Measurements from ENCODE around the gene HDAC4. TPM values are rescaled to one million over a fixed set of nuclear protein-coding genes. Genes with fewer than 3 reads are reported as not detected.
A peak's percentile ranks its signal among the peaks of the same experiment; 100 is the strongest.

Gene HDAC4
- total RNA-seq, 1 experiment from 2014 or later: 61.5 TPM

GRCh38 chr2:239000089-239000488 is 400.7 kb downstream of the HDAC4 start:
- CTCF ChIA-PET: no interaction called here
- Histone ChIP-seq H3K27ac (no peak overlapping the region), H3K4me2 (no peak overlapping the region), H3K9me3 (ENCODE audit: insufficient read depth, low read depth) (no peaks in the 10 kb centered on the region), H3K79me2 (ENCODE audit: low read depth) (no peaks in the 10 kb centered on the region), H3K4me3 (no peak overlapping the region), H3K27me3 (ENCODE audit: insufficient read depth, low read depth) (peaks cover 97% of the 10 kb centered on the region), H3F3A (ENCODE audit: insufficient read depth, low read depth) (no peaks in the 10 kb centered on the region), H2AFZ (no peak overlapping the region), H4K20me1 (ENCODE audit: insufficient read depth) (no peaks in the 10 kb centered on the region), H3K9me2 (ENCODE audit: insufficient read depth) (no peaks in the 10 kb centered on the region), H3K4me1 (replicated peaks; ENCODE audit: insufficient read depth) (peaks cover 7% of the 10 kb centered on the region), H3K36me3 (ENCODE audit: low read depth) (no peaks in the 10 kb centered on the region)
- TF ChIP-seq EZH2 (IDR thresholded peaks at IDR 0.05; ENCODE audit: low read depth): no peak
- no TSS peak for BruUV-seq (replicated peaks)
- POLR2A ChIA-PET (ENCODE audit: unreplicated experiment): no interaction called here
- intact Hi-C loops (cut with micrococcal nuclease; ENCODE audit: unreplicated experiment): no loop called here
- no peak for DNase-seq

GRCh38 chr2:238999291-238999741 is 401.5 kb downstream of the HDAC4 start:
- Histone ChIP-seq H3K4me1 (replicated peaks; ENCODE audit: insufficient read depth) (peaks cover 7% of the 10 kb centered on the region), H3K27me3 (ENCODE audit: insufficient read depth, low read depth) (peaks cover 97% of the 10 kb centered on the region), H3K27ac (no peak overlapping the region), H3K9me3 (ENCODE audit: insufficient read depth, low read depth) (no peaks in the 10 kb centered on the region), H3K4me2 (no peak overlapping the region), H3K36me3 (ENCODE audit: low read depth) (no peaks in the 10 kb centered on the region), H4K20me1 (ENCODE audit: insufficient read depth) (no peaks in the 10 kb centered on the region), H3K4me3 (no peak overlapping the region), H2AFZ (no peak overlapping the region), H3F3A (ENCODE audit: insufficient read depth, low read depth) (no peaks in the 10 kb centered on the region), H3K9me2 (ENCODE audit: insufficient read depth) (no peaks in the 10 kb centered on the region), H3K79me2 (ENCODE audit: low read depth) (no peaks in the 10 kb centered on the region)
- intact Hi-C loops (cut with micrococcal nuclease; ENCODE audit: unreplicated experiment): no loop called here
- peak in 1 of 2 experiments; percentile 36 for DNase-seq
- ChIA-PET CTCF (interaction anchor here (1.0 kb wide), 1 partner anchor 15 kb away, joined by 3 read pairs; no protein-coding TSS in a partner anchor), POLR2A (ENCODE audit: unreplicated experiment) (no interaction called here)
- TF ChIP-seq CTCF (conservative IDR thresholded peaks at IDR 0.05) (no peak), EZH2 (IDR thresholded peaks at IDR 0.05; ENCODE audit: low read depth) (no peak)
- BruUV-seq (replicated peaks): no TSS peak

- DNase-seq: no peak
- H3K4me2 ChIP-seq: no peak overlapping the region
- intact Hi-C loops (cut with micrococcal nuclease; ENCODE audit: unreplicated experiment): no loop called here
- no peaks in the 10 kb centered on the region for H3K79me2 ChIP-seq (ENCODE audit: low read depth)
- H3K9me2 ChIP-seq (ENCODE audit: insufficient read depth): no peaks in the 10 kb centered on the region
- H3K4me3 ChIP-seq: no peak overlapping the region
- no TSS peak for BruUV-seq (replicated peaks)
- H3K27me3 ChIP-seq (ENCODE audit: insufficient read depth, low read depth): peaks cover 97% of the 10 kb centered on the region
- H3K9me3 ChIP-seq (ENCODE audit: insufficient read depth, low read depth): no peaks in the 10 kb centered on the region
- ChIA-PET POLR2A (ENCODE audit: unreplicated experiment) (no interaction called here), CTCF (interaction anchor here (1.0 kb wide), 1 partner anchor 14 kb away, joined by 3 read pairs; no protein-coding TSS in a partner anchor)
- H3K36me3 ChIP-seq (ENCODE audit: low read depth): no peaks in the 10 kb centered on the region
- H3K4me1 ChIP-seq (replicated peaks; ENCODE audit: insufficient read depth): peaks cover 7% of the 10 kb centered on the region
- H3K27ac ChIP-seq: no peak overlapping the region
- no peaks in the 10 kb centered on the region for H4K20me1 ChIP-seq (ENCODE audit: insufficient read depth)
- no peak overlapping the region for H2AFZ ChIP-seq
- TF ChIP-seq EZH2 (IDR thresholded peaks at IDR 0.05; ENCODE audit: low read depth) (no peak), CTCF (conservative IDR thresholded peaks at IDR 0.05) (no peak)
- no peaks in the 10 kb centered on the region for H3F3A ChIP-seq (ENCODE audit: insufficient read depth, low read depth)
Measured at GRCh38 chr2:238998801-238999200, 402.0 kb downstream of the HDAC4 start.

Small RNA genes lying within 50 kb of the gene (microRNA-seq; reads per million reads assigned to microRNA genes)
- gene MIR2467 (ENCODE audit: borderline number of aligned reads, borderline replicate concordance) (not detected), gene MIR4269 (ENCODE audit: borderline number of aligned reads, borderline replicate concordance) (not detected), gene MIR4440 (ENCODE audit: borderline number of aligned reads, borderline replicate concordance) (not detected), gene MIR4441 (ENCODE audit: borderline number of aligned reads, borderline replicate concordance) (not detected)
